Endothelial cell of umbilical vein (primary cell): ENCODE results near the gene ZNF768. TPM values are rescaled to one million over a fixed set of nuclear protein-coding genes. Genes with fewer than 3 reads are reported as not detected.

Source experiments
- BruUV-seq: library from RNA; stranded (reverse); fragments of 400-500 nt; replicated peaks from 2 replicates; lab custom pipeline; 2021; lab: Mats Ljungman, UMichigan
- CTCF ChIA-PET: fragments of 300-600, 350-600 bp; sonication (Branson Sonifier 250); formaldehyde crosslinking; loops from one replicate; lab custom pipeline; 2021; ENCODE audit warnings: antibody characterized with exemption, inconsistent platforms; lab: Charles Lee
- POLR2A ChIA-PET: fragments of 300-600, 350-600 bp; sonication (Branson Sonifier 250); formaldehyde crosslinking; loops from one replicate; lab custom pipeline; 2021; ENCODE audit warnings: antibody characterized with exemption, inconsistent platforms; lab: Charles Lee
- DNase-seq: peaks from one replicate; pipeline ENCODE4 v3.0.0-alpha.2; 2011; ENCODE audit warnings: low read depth, low spot score
- FAIRE-seq: peaks from 2 replicates; lab custom pipeline; 2011; peaks lifted over from hg19 to GRCh38; lab: Jason Lieb, UNC
- H2AFZ ChIP-seq: 2 replicates; pipeline ENCODE4 v1.6.0; 2012; ENCODE audit warnings: low read depth, low read length, control low read depth, inconsistent platforms
- H3K27ac ChIP-seq: 2 replicates; pipeline ENCODE4 v1.5.1; 2011; ENCODE audit warnings: low read depth, mild to moderate bottlenecking, control low read depth, low read length, moderate library complexity; ENCODE audit not compliant: insufficient read depth
- H3K27me3 ChIP-seq, 2 experiments: 2 replicates each; pipeline versions ENCODE4 v1.6.0 to v1.6.1; 2011; ENCODE audit warnings: low read length in 2 of 2, mixed read lengths in 1 of 2; ENCODE audit not compliant: control insufficient read depth in 2 of 2, insufficient read depth in 2 of 2
- H3K36me3 ChIP-seq, 2 experiments: 2 replicates in 1 of 2; 3 replicates in 1 of 2; pipeline ENCODE4 v1.5.1; 2011; ENCODE audit warnings: low read length in 2 of 2, mild to moderate bottlenecking in 1 of 2, moderate library complexity in 1 of 2; ENCODE audit not compliant: control insufficient read depth in 2 of 2, insufficient read depth in 2 of 2; ENCODE audit errors: extremely low read depth in 1 of 2
- H3K4me1 ChIP-seq: 3 replicates; pipeline ENCODE4 v1.5.1; 2011; ENCODE audit warnings: mild to moderate bottlenecking, low read length; ENCODE audit not compliant: control insufficient read depth, insufficient read depth; ENCODE audit errors: extremely low read depth
- H3K4me2 ChIP-seq: 2 replicates; pipeline ENCODE4 v1.6.1; 2011; ENCODE audit warnings: low read length, control low read depth, mixed read lengths; ENCODE audit not compliant: insufficient read depth
- H3K4me3 ChIP-seq, 3 experiments: fragments of 200-600 bp in 1 of 3; sonication (generic), shearing (Covaris generic) in 1 of 3; replicated peaks in 1 of 3; 2 replicates each; pipeline ENCODE4 v1.5.1; 2011 to 2016; ENCODE audit warnings: control low read depth in 3 of 3, low read length in 3 of 3, mild to moderate bottlenecking in 2 of 3, inconsistent platforms in 1 of 3, low read depth in 1 of 3, moderate library complexity in 1 of 3; ENCODE audit not compliant: insufficient read depth in 1 of 3
- H3K79me2 ChIP-seq: 2 replicates; pipeline ENCODE4 v1.6.0; 2012; ENCODE audit warnings: low read length, inconsistent platforms; ENCODE audit not compliant: control insufficient read depth, insufficient read depth
- H3K9ac ChIP-seq: replicated peaks from 2 replicates; pipeline ENCODE3; 2011; ENCODE audit warnings: low read length, control low read depth; ENCODE audit not compliant: insufficient read depth; ENCODE audit errors: extremely low read depth
- H3K9me1 ChIP-seq: replicated peaks from 3 replicates; pipeline ENCODE4 v1.6.0; 2011; ENCODE audit warnings: mild to moderate bottlenecking, low read length; ENCODE audit not compliant: control insufficient read depth, insufficient read depth; ENCODE audit errors: extremely low read depth
- H3K9me3 ChIP-seq: replicated peaks from 2 replicates; pipeline ENCODE4 v1.5.1; 2012; ENCODE audit warnings: low read length, inconsistent platforms; ENCODE audit not compliant: control insufficient read depth, insufficient read depth
- H4K20me1 ChIP-seq: replicated peaks from 2 replicates; pipeline ENCODE3; 2011; ENCODE audit warnings: mild to moderate bottlenecking, low read length; ENCODE audit not compliant: control insufficient read depth, insufficient read depth; ENCODE audit errors: extremely low read depth
- EZH2 ChIP-seq: IDR thresholded peaks from 2 replicates; pipeline ENCODE4 v1.6.1; 2012; ENCODE audit warnings: borderline replicate concordance, low read depth, mild to moderate bottlenecking, moderate library complexity, low read length, inconsistent platforms; ENCODE audit not compliant: severe bottlenecking
- FOS ChIP-seq: IDR thresholded peaks from 2 replicates; pipeline ENCODE4 v1.6.1; 2011; ENCODE audit warnings: mild to moderate bottlenecking, low read length, moderate library complexity, borderline replicate concordance; ENCODE audit not compliant: insufficient read depth
- GATA2 ChIP-seq: IDR thresholded peaks from 2 replicates; pipeline ENCODE4 v1.7.0; 2011; ENCODE audit warnings: low read depth, mild to moderate bottlenecking, moderate library complexity, mixed read lengths, low read length; ENCODE audit not compliant: insufficient read length, insufficient read depth
- JUN ChIP-seq: IDR thresholded peaks from 2 replicates; pipeline ENCODE4 v1.6.1; 2011; ENCODE audit warnings: borderline replicate concordance, low read depth; ENCODE audit not compliant: insufficient read length, insufficient read depth
- MYC ChIP-seq: IDR thresholded peaks from one replicate; pipeline ENCODE4 v1.6.1; 2011; ENCODE audit warnings: mild to moderate bottlenecking, low read depth, low read length
- POLR2A ChIP-seq: IDR thresholded peaks from 2 replicates; pipeline ENCODE4 v1.6.1; 2012; ENCODE audit warnings: low read depth, mild to moderate bottlenecking, control low read depth, low read length
- POLR2AphosphoS5 ChIP-seq: IDR thresholded peaks from 2 replicates; pipeline ENCODE4 v1.6.1; 2012; ENCODE audit warnings: low read depth, mild to moderate bottlenecking, control low read depth, low read length, moderate library complexity; ENCODE audit not compliant: insufficient read depth
- dilution Hi-C: fragments of 300-500 bp; cut with MboI; formaldehyde crosslinking; loops from one replicate; pipeline ENCODE4 v1.15.0; 2019; ENCODE audit warnings: low sequenced_read_pairs; ENCODE audit not compliant: extremely low pct_ligation_motif_present
- intact Hi-C: fragments of 100-400 bp; cut with micrococcal nuclease; formaldehyde crosslinking; loops from one replicate; pipeline ENCODE4 v1.10.0; 2022
- polyA plus RNA-seq, 4 experiments: library from polyadenylated mRNA; depleted of rRNA in 3 of 4; stranded (reverse) in 3 of 4; unstranded in 1 of 4; fragments of >200 nt; gene quantifications; 2 replicates each; pipeline versions ENCODE4 v1.2.1 to v1.2.3, GENCODE V29; 2011 to 2012; ENCODE audit warnings: missing spikeins in 1 of 4
- total RNA-seq: library from RNA; stranded (reverse); gene quantifications from 2 replicates; pipeline ENCODE4 v1.2.3, GENCODE V29; 2021
- TF ChIP-seq, protein P1 (sequence below), 2 donors: IDR thresholded peaks; 1 replicate in 1 of 2; 2 replicates in 1 of 2; pipeline ENCODE4 v1.5.1; 2011; ENCODE audit warnings: low read length in 2 of 2, mild to moderate bottlenecking in 2 of 2, moderate library complexity in 2 of 2, control low read depth in 1 of 2, inconsistent platforms in 1 of 2, low read depth in 1 of 2; ENCODE audit not compliant: insufficient read depth in 1 of 2; ENCODE audit errors: extremely low read depth in 1 of 2
- TF ChIP-seq, protein P2 (sequence below): IDR thresholded peaks from 2 replicates; pipeline ENCODE4 v1.6.1; 2011; ENCODE audit not compliant: insufficient read depth, insufficient read length

Gene ZNF768
- total and polyA plus RNA-seq, 2 donors (not counting 3 experiments of a cell fraction or from before 2014, with no cell fraction given): 24.2 to 24.7 TPM

DNA sequence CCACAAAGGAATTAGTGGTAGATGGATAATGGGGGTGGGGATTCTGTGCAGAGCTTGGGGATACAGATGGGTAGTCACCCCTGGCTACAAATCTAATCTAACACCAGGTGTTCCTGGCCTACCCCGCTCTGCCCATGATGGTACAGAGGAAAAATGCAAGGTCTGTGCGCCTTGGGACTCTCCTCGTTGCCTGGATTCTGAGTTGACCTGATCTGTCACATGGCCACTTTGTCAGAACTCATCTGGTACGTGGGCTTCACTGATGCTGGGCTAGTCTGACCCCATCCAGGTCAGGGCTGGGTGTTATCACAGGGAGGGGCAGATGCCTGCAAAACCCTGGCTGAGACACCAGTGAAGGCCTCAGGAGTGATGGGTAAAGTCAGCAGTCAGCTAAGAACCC, 26.6 kb upstream of the ZNF768 start:
- H3K36me3 ChIP-seq: peaks cover 3 to 9% of the 10 kb centered on the region in 2 experiments
- H3K9ac ChIP-seq: no peak overlapping the region
- BruUV-seq: no TSS peak
- H3K27me3 ChIP-seq: no peaks in the 10 kb centered on the region
- TF ChIP-seq FOS (no peak), POLR2A (no peak), GATA2 (no peak), POLR2AphosphoS5 (no peak), EZH2 (no peak), JUN (no peak), MYC (no peak)
- TF ChIP-seq, protein P1, sequence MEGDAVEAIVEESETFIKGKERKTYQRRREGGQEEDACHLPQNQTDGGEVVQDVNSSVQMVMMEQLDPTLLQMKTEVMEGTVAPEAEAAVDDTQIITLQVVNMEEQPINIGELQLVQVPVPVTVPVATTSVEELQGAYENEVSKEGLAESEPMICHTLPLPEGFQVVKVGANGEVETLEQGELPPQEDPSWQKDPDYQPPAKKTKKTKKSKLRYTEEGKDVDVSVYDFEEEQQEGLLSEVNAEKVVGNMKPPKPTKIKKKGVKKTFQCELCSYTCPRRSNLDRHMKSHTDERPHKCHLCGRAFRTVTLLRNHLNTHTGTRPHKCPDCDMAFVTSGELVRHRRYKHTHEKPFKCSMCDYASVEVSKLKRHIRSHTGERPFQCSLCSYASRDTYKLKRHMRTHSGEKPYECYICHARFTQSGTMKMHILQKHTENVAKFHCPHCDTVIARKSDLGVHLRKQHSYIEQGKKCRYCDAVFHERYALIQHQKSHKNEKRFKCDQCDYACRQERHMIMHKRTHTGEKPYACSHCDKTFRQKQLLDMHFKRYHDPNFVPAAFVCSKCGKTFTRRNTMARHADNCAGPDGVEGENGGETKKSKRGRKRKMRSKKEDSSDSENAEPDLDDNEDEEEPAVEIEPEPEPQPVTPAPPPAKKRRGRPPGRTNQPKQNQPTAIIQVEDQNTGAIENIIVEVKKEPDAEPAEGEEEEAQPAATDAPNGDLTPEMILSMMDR (IDR thresholded peaks at IDR 0.05; ENCODE audit: extremely low read depth in 1 of 2, insufficient read depth in 1 of 2, low read depth in 1 of 2, low read length in 2 of 2): no peak
- TF ChIP-seq, protein P2, sequence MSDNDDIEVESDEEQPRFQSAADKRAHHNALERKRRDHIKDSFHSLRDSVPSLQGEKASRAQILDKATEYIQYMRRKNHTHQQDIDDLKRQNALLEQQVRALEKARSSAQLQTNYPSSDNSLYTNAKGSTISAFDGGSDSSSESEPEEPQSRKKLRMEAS: no peak
- H3K9me1 ChIP-seq: no peaks in the 10 kb centered on the region
- no peak overlapping the region for H3K4me3 ChIP-seq
- no peak overlapping the region for H2AFZ ChIP-seq
- no peak overlapping the region for H3K27ac ChIP-seq
- CTCF ChIA-PET: interaction anchor here (1.3 kb wide), 1 partner anchor 17 kb away, joined by 3 read pairs; no protein-coding TSS in a partner anchor
- intact Hi-C loops: no loop called here
- peaks cover 8% of the 10 kb centered on the region for H3K4me1 ChIP-seq
- H3K79me2 ChIP-seq: peaks cover 23% of the 10 kb centered on the region
- no peak for FAIRE-seq
- H3K4me2 ChIP-seq: no peak overlapping the region
- POLR2A ChIA-PET: no interaction called here
- H4K20me1 ChIP-seq: no peaks in the 10 kb centered on the region
- no peak for DNase-seq
- dilution Hi-C loops: no loop called here
- no peaks in the 10 kb centered on the region for H3K9me3 ChIP-seq
